Neural cell (in vitro differentiated cells): Measurements from ENCODE around the gene ATP5ME.

Experiments
- EZH2 ChIP-seq: fragments of 200-600, 300-800 bp; shearing (Covaris generic), sonication (generic); IDR thresholded peaks from 2 replicates; pipeline ENCODE4 v1.6.1; 2014; ENCODE audit warnings: antibody characterized with exemption, low read length, borderline replicate concordance, mild to moderate bottlenecking; ENCODE audit not compliant: insufficient read depth, poor library complexity, severe bottlenecking
- POLR2AphosphoS5 ChIP-seq: IDR thresholded peaks from 2 replicates; pipeline ENCODE4 v1.6.1; 2012
- SMC3 ChIP-seq: fragments of 450-650 bp; conservative IDR thresholded peaks from 2 replicates; pipeline ENCODE4 v1.6.1; 2014; ENCODE audit warnings: antibody characterized with exemption, mild to moderate bottlenecking, moderate library complexity; ENCODE audit not compliant: poor library complexity
- TF ChIP-seq, protein P1 (sequence below): fragments of 450-650 bp; IDR thresholded peaks from 2 replicates; pipeline ENCODE4 v1.5.1; 2014; ENCODE audit warnings: antibody characterized with exemption, mild to moderate bottlenecking, moderate library complexity; ENCODE audit not compliant: poor library complexity, severe bottlenecking

DNA sequence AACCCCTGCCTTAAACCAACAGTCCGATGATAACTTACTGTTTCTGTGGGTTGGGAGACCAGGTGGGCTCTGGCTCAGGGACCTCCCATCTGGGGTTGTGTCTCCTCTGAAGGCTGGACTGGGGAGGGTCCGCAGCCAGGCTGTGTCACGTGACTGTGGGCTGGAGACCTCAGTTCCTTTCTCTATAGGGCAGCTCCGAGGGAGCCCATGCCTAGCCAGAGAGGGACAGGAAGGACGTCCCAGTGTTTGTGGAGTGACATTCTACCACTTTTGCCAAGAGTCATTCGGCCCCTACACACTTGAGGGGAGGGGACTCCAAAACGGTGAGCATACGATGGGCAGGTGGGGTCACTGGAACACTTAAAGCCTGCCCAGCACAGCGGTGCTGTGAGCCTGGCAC, 36.0 kb upstream of the ATP5ME start:
- TF ChIP-seq POLR2AphosphoS5 (no peak), EZH2 (no peak), SMC3 (no peak)
- TF ChIP-seq, protein P1, sequence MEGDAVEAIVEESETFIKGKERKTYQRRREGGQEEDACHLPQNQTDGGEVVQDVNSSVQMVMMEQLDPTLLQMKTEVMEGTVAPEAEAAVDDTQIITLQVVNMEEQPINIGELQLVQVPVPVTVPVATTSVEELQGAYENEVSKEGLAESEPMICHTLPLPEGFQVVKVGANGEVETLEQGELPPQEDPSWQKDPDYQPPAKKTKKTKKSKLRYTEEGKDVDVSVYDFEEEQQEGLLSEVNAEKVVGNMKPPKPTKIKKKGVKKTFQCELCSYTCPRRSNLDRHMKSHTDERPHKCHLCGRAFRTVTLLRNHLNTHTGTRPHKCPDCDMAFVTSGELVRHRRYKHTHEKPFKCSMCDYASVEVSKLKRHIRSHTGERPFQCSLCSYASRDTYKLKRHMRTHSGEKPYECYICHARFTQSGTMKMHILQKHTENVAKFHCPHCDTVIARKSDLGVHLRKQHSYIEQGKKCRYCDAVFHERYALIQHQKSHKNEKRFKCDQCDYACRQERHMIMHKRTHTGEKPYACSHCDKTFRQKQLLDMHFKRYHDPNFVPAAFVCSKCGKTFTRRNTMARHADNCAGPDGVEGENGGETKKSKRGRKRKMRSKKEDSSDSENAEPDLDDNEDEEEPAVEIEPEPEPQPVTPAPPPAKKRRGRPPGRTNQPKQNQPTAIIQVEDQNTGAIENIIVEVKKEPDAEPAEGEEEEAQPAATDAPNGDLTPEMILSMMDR: no peak
